Trophoblast cell (in vitro differentiated cells and primary cell): Measurements from ENCODE around the gene IL1RAPL1.

ENCODE experiments used
- DNase-seq, 2 donors: peaks; one replicate each; pipeline ENCODE4 v3.0.0-alpha.2; 2016
- H2AFZ ChIP-seq: 2 replicates; pipeline ENCODE4 v1.6.1; 2013; ENCODE audit warnings: low read length, moderate library complexity, mild to moderate bottlenecking; ENCODE audit not compliant: insufficient read depth, poor library complexity
- H2AK5ac ChIP-seq: 2 replicates; pipeline ENCODE4 v1.6.1; 2013; ENCODE audit warnings: mild to moderate bottlenecking, low read length
- H2BK120ac ChIP-seq: 2 replicates; pipeline ENCODE4 v1.6.1; 2013; ENCODE audit warnings: low read length, mild to moderate bottlenecking, moderate library complexity; ENCODE audit not compliant: insufficient read depth, poor library complexity
- H2BK12ac ChIP-seq: 2 replicates; pipeline ENCODE4 v1.6.1; 2013; ENCODE audit warnings: mild to moderate bottlenecking, low read length, moderate library complexity
- H2BK5ac ChIP-seq: 2 replicates; pipeline ENCODE4 v1.6.1; 2013; ENCODE audit warnings: low read length, low read depth, moderate library complexity, mild to moderate bottlenecking; ENCODE audit not compliant: poor library complexity
- H3K14ac ChIP-seq: 2 replicates; pipeline ENCODE4 v1.6.1; 2013; ENCODE audit warnings: mild to moderate bottlenecking, low read length
- H3K18ac ChIP-seq: 2 replicates; pipeline ENCODE4 v1.6.1; 2013; ENCODE audit warnings: mild to moderate bottlenecking, low read length
- H3K23ac ChIP-seq: 2 replicates; pipeline ENCODE4 v1.6.1; 2013; ENCODE audit warnings: low read length
- H3K27ac ChIP-seq: 2 replicates; pipeline ENCODE4 v1.5.1; 2013; ENCODE audit warnings: low read depth, mild to moderate bottlenecking, inconsistent platforms, low read length, moderate library complexity
- H3K27me3 ChIP-seq: 2 replicates; pipeline ENCODE4 v1.6.1; 2013; ENCODE audit warnings: inconsistent platforms, mild to moderate bottlenecking, low read length, moderate library complexity; ENCODE audit not compliant: insufficient read depth
- H3K36me3 ChIP-seq, 2 experiments: 1 replicate in 1 of 2; 2 replicates in 1 of 2; pipeline ENCODE4 v1.6.1; 2013; ENCODE audit warnings: low read length in 2 of 2, mild to moderate bottlenecking in 2 of 2, moderate library complexity in 1 of 2; ENCODE audit not compliant: insufficient read depth in 2 of 2, control insufficient read depth in 1 of 2
- H3K4ac ChIP-seq: 2 replicates; pipeline ENCODE4 v1.6.1; 2013; ENCODE audit warnings: low read depth, mild to moderate bottlenecking, low read length, moderate library complexity
- H3K4me1 ChIP-seq, 2 experiments: 1 replicate in 1 of 2; 2 replicates in 1 of 2; pipeline ENCODE4 v1.6.1; 2013; ENCODE audit warnings: low read length in 2 of 2, mild to moderate bottlenecking in 2 of 2, moderate library complexity in 1 of 2; ENCODE audit not compliant: insufficient read depth in 2 of 2, control insufficient read depth in 1 of 2
- H3K4me2 ChIP-seq: 2 replicates; pipeline ENCODE4 v1.6.1; 2013; ENCODE audit warnings: inconsistent platforms, mild to moderate bottlenecking, low read length, moderate library complexity
- H3K4me3 ChIP-seq: 2 replicates; pipeline ENCODE4 v1.5.1; 2013; ENCODE audit warnings: mild to moderate bottlenecking, low read depth, low read length, inconsistent platforms
- H3K79me1 ChIP-seq: one replicate; pipeline ENCODE4 v1.6.1; 2013; ENCODE audit warnings: low read length
- H3K79me2 ChIP-seq: 2 replicates; pipeline ENCODE4 v1.6.1; 2013; ENCODE audit warnings: low read length, mild to moderate bottlenecking; ENCODE audit not compliant: control insufficient read depth, insufficient read depth, poor library complexity
- H3K9ac ChIP-seq: 2 replicates; pipeline ENCODE4 v1.6.1; 2013; ENCODE audit warnings: mild to moderate bottlenecking, low read length
- H3K9me3 ChIP-seq: 2 replicates; pipeline ENCODE4 v1.6.1; 2013; ENCODE audit warnings: low read depth, mild to moderate bottlenecking, control low read depth, inconsistent platforms, low read length; ENCODE audit not compliant: insufficient read depth
- H4K12ac ChIP-seq: 2 replicates; pipeline ENCODE4 v1.6.1; 2013; ENCODE audit warnings: low read depth, mild to moderate bottlenecking, low read length, moderate library complexity
- H4K8ac ChIP-seq: 2 replicates; pipeline ENCODE4 v1.6.1; 2013; ENCODE audit warnings: low read depth, mild to moderate bottlenecking, low read length, moderate library complexity
- H4K91ac ChIP-seq: one replicate; pipeline ENCODE4 v1.6.1; 2013; ENCODE audit warnings: low read depth, mild to moderate bottlenecking, low read length, moderate library complexity
- WGBS: extraction: QIAGEN DNeasy Blood & Tissue Kit; methylation state at CpG from one replicate; pipeline ENCODE4 v1.1.7; 2013; ENCODE audit warnings: missing lambda C conversion rate; ENCODE audit not compliant: insufficient read length, insufficient coverage; ENCODE audit errors: extremely low coverage; 5-methylcytosine and 5-hydroxymethylcytosine counted together

IL1RAPL1 gene

DNA sequence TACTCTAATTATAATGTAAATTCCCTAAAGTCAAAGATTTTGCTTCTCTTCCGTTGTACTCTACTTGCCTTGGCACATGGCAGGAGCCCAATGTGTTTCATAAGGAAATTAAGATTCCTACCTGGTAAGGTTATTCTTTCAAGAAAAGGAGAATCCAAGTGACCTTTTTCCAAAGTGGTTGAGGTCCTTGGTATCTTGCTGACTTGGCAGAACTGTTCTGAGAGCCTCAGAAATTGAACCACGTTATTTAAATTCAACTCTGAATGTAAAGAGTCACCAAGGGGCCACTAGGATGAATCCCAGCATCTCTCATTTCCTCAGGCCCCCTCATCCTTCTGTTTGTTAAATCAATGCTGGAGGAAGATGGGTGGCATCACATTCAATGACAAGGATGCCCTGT is 1209.9 kb downstream of the IL1RAPL1 start:
- Histone ChIP-seq H3K14ac (no peak overlapping the region), H3K79me2 (no peaks in the 10 kb centered on the region), H3K4me2 (no peak overlapping the region), H3K9me3 (no peaks in the 10 kb centered on the region), H2BK5ac (no peak overlapping the region), H3K18ac (no peak overlapping the region), H4K91ac (no peak overlapping the region), H3K9ac (no peak overlapping the region), H3K36me3 (no peaks in the 10 kb centered on the region), H3K23ac (no peak overlapping the region), H2BK12ac (no peak overlapping the region), H3K27ac (no peak overlapping the region), H3K27me3 (no peaks in the 10 kb centered on the region), H3K4me3 (no peak overlapping the region), H3K4ac (no peak overlapping the region), H2BK120ac (no peak overlapping the region), H3K79me1 (no peaks in the 10 kb centered on the region), H2AFZ (no peak overlapping the region), H4K8ac (no peak overlapping the region), H4K12ac (no peak overlapping the region), H2AK5ac (no peak overlapping the region), H3K4me1 (no peaks in the 10 kb centered on the region)
- no peak for DNase-seq
- WGBS: no CpG with 5 or more reads among the region's 2 CpGs

GRCh38 chrX:29798469-29798868 is 1211.2 kb downstream of the IL1RAPL1 start:
- Histone ChIP-seq H3K4me3 (no peak overlapping the region), H3K9ac (no peak overlapping the region), H3K4me2 (no peak overlapping the region), H3K36me3 (no peaks in the 10 kb centered on the region), H3K79me2 (no peaks in the 10 kb centered on the region), H4K91ac (no peak overlapping the region), H3K18ac (no peak overlapping the region), H2BK120ac (no peak overlapping the region), H3K4ac (no peak overlapping the region), H3K27me3 (no peaks in the 10 kb centered on the region), H2AK5ac (no peak overlapping the region), H3K14ac (no peak overlapping the region), H3K27ac (no peak overlapping the region), H4K8ac (no peak overlapping the region), H3K4me1 (no peaks in the 10 kb centered on the region), H2BK5ac (no peak overlapping the region), H3K23ac (no peak overlapping the region), H4K12ac (no peak overlapping the region), H3K9me3 (no peaks in the 10 kb centered on the region), H3K79me1 (no peaks in the 10 kb centered on the region), H2BK12ac (no peak overlapping the region), H2AFZ (no peak overlapping the region)
- no peak for DNase-seq
- WGBS: no CpG with 5 or more reads among the region's 2 CpGs

- no peak overlapping the region for H2BK120ac ChIP-seq
- H3K9me3 ChIP-seq: no peaks in the 10 kb centered on the region
- no peak overlapping the region for H3K27ac ChIP-seq
- no peak for DNase-seq
- no peaks in the 10 kb centered on the region for H3K27me3 ChIP-seq
- H3K14ac ChIP-seq: no peak overlapping the region
- H3K79me2 ChIP-seq: no peaks in the 10 kb centered on the region
- H3K4me3 ChIP-seq: no peak overlapping the region
- no peak overlapping the region for H2AFZ ChIP-seq
- no peak overlapping the region for H2AK5ac ChIP-seq
- no peak overlapping the region for H3K9ac ChIP-seq
- H3K4me1 ChIP-seq: no peaks in the 10 kb centered on the region
- H4K91ac ChIP-seq: no peak overlapping the region
- H3K4me2 ChIP-seq: no peak overlapping the region
- no peak overlapping the region for H2BK5ac ChIP-seq
- H3K36me3 ChIP-seq: no peaks in the 10 kb centered on the region
- H3K4ac ChIP-seq: no peak overlapping the region
- no peak overlapping the region for H2BK12ac ChIP-seq
- H4K12ac ChIP-seq: no peak overlapping the region
- no peak overlapping the region for H4K8ac ChIP-seq
- no peaks in the 10 kb centered on the region for H3K79me1 ChIP-seq
- no peak overlapping the region for H3K23ac ChIP-seq
- no peak overlapping the region for H3K18ac ChIP-seq
Measured at GRCh38 chrX:29813174-29813573, 1225.9 kb downstream of the IL1RAPL1 start.

- Histone ChIP-seq H3K9me3 (no peaks in the 10 kb centered on the region), H3K4me2 (no peak overlapping the region), H3K18ac (no peak overlapping the region), H4K91ac (no peak overlapping the region), H3K27me3 (no peaks in the 10 kb centered on the region), H3K23ac (no peak overlapping the region), H2AK5ac (no peak overlapping the region), H3K9ac (no peak overlapping the region), H4K8ac (no peak overlapping the region), H3K14ac (no peak overlapping the region), H3K27ac (no peak overlapping the region), H2BK12ac (no peak overlapping the region), H3K4me3 (no peak overlapping the region), H2BK120ac (no peak overlapping the region), H3K4ac (no peak overlapping the region), H2BK5ac (no peak overlapping the region), H3K4me1 (no peaks in the 10 kb centered on the region), H4K12ac (no peak overlapping the region), H2AFZ (no peak overlapping the region), H3K79me1 (no peaks in the 10 kb centered on the region), H3K36me3 (no peaks in the 10 kb centered on the region), H3K79me2 (no peaks in the 10 kb centered on the region)
- WGBS: no CpG with 5 or more reads among the region's 6 CpGs
- DNase-seq: no peak
Measured at GRCh38 chrX:29824176-29824906, 1237.1 kb downstream of the IL1RAPL1 start.
